Motor neuron (in vitro differentiated cells): Measurements from ENCODE around the gene EIF3F. TPM values are rescaled to one million over a fixed set of nuclear protein-coding genes. Genes with fewer than 3 reads are reported as not detected.

Experiments
- ATAC-seq, 8 experiments: fragments of 200-7000 bp; cut with Tn5 transposase; replicated peaks in 6 of 8; 2 replicates each; pipeline ENCODE4 v1.8.0; 2021; ENCODE audit warnings: mild to moderate bottlenecking in 8 of 8, moderate library complexity in 8 of 8
- H3K27ac ChIP-seq, 2 donors: fragments of 250-450 bp; sonication (Bioruptor Pico); 2 replicates each; pipeline ENCODE4 v1.9.0; 2021; ENCODE audit warnings: antibody characterized with exemption in 2 of 2, mild to moderate bottlenecking in 2 of 2, moderate library complexity in 1 of 2
- H3K4me1 ChIP-seq, 2 donors: fragments of 250-450 bp; sonication (Bioruptor Pico); replicated peaks in 1 of 2; 2 replicates each; pipeline ENCODE4 v1.6.1; 2021; ENCODE audit warnings: antibody characterized with exemption in 2 of 2, mild to moderate bottlenecking in 2 of 2, moderate library complexity in 1 of 2
- H3K4me3 ChIP-seq, 5 donors: fragments of 250-450 bp; sonication (Bioruptor Pico); 2 replicates each; pipeline ENCODE4 v1.9.0; 2021; ENCODE audit warnings: antibody characterized with exemption in 5 of 5, mild to moderate bottlenecking in 5 of 5, moderate library complexity in 4 of 5
- WGBS, 10 experiments: fragments of 450-650 bp; shearing (Covaris generic); methylation state at CpG; one replicate each; pipeline ENCODE4 v1.0.0; 2022; 5-methylcytosine and 5-hydroxymethylcytosine counted together
- in situ Hi-C, 9 experiments: fragments of 400-800 bp; cut with MboI; loops; one replicate each; pipeline ENCODE4 v1.15.0; 2021; ENCODE audit warnings: low sequenced_read_pairs in 9 of 9, low pct_unique_long_range_greater_than_20kb in 2 of 9; ENCODE audit not compliant: unreplicated experiment in 9 of 9
- total RNA-seq, 8 experiments: library from RNA; unstranded; fragments of 300-600 nt; gene quantifications; 2 replicates each; pipeline versions ENCODE4 v1.2.3 to v1.2.4, GENCODE V29; 2022

Gene EIF3F
- total RNA-seq, 8 experiments from 2014 or later: 212 to 457 (median 285) TPM

DNA sequence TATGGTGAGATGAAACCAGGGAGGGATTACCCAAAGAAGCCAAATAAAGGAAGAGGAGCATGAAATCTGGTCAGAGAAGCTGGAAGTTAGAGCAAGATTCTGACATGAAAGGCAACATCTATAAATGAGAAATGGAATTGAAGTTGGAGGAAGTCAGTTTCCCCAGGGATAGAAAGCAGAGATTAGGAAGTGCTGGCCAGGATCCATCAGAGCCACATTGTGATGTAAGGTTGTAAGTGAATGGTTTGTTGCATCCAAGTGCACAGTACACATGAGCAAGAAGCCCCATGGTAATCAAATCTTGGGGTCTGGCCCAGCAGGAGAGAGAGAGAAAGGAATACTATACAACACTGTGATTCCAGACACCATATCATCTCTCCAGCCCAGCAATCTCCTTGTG, 15.3 kb upstream of the EIF3F start:
- Histone ChIP-seq H3K4me1 (no peaks in the 10 kb centered on the region), H3K4me3 (no peak overlapping the region), H3K27ac (no peak overlapping the region)
- ATAC-seq: no peak
- in situ Hi-C loops: loop anchor here in 1 of 9 experiments (10.0 kb wide), 1 partner anchor 77 kb away; no protein-coding TSS in a partner anchor

DNA sequence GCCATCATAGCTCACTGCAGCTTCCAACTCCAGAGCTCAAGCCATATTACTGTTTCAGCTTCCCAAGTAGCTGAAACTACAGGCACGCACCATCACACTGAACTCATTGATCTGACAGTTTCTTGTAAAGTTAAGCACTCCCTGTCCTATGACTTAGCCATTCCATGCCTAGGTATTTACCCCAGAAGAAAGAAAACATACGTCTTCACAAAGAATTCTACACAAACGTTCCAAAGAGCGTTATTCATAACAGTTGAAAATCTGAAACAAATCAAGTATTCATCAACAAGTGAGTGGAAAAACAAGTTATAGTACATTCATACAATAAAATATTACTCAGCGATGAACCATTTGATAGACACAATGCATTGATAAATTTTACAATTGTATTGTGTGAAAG, 14.1 kb upstream of the EIF3F start:
- Histone ChIP-seq H3K27ac (no peak overlapping the region), H3K4me3 (no peak overlapping the region), H3K4me1 (no peaks in the 10 kb centered on the region)
- 48 to 96% (median 85%) methylated on average over 1 to 5 of the region's 5 CpGs for WGBS, 10 experiments
- ATAC-seq: no peak
- in situ Hi-C loops: loop anchor here in 1 of 9 experiments (10.0 kb wide), 1 partner anchor 78 kb away; no protein-coding TSS in a partner anchor

DNA sequence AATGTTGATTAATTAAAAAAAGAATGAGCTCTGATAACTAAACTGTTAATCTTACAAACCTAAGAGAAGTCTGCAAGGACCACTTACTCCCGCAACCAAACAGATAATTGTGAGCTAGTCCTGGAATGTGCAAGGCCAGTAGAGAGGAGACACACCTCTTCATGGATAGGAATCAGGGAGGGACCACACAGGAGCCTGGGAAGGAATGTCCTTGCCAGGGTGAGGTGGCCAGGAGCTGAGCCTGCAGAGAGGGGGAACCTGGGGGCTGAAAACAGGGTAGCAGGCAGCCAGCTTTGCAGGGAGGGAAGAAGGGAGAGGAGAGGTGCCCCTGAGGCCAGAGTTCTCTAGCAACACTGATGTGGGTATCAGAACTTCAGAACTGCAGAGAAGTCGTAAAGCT, 12.5 kb upstream of the EIF3F start:
- no peak overlapping the region for H3K4me3 ChIP-seq
- H3K4me1 ChIP-seq: no peaks in the 10 kb centered on the region
- WGBS, 10 experiments: 72 to 100% (median 100%) methylated on average over 1 to 2 of the region's 2 CpGs; no CpG with 5 or more reads in 1 of the 10 experiments
- ATAC-seq: peak in 2 of 8 experiments; percentile 34 to 44
- in situ Hi-C loops: loop anchor here in 2 of 9 experiments (10.0 to 25.0 kb wide), 2 partner anchors 80 to 887 kb away; partner anchors contain the start of gene RBMXL2 (in 1 of the 2)
- no peak overlapping the region for H3K27ac ChIP-seq

DNA sequence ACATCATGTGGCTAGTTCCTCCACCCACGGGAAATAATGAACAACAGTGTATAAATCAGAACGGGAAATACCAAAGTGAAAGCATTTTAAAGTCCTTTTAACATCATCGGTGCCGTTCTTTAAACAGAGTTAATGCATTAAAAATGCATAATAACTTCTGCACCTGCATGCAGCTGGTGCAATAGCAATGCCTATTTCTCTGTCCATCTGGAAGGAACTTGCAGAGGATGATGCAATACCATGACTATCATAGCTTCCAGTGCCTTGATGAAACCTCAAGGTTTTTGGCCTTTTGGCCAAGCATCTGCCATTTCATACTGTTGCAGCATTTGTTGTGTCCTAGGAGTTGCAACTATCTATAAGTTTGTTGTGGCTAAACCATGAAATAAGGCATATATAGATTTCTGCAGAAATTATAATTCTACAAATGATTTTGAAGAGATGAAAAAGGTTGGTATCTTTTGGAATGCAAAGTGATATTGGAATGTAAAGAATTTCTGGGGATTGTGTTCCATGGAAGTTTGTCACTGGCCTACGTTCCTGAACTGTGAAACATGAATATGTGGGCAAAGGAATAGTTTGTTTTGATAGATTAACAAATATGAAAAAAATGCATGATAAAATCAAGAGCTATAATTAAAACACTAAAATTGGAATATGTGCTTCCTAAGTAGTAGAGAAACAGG, 9.8 kb upstream of the EIF3F start:
- peak in 3 of 8 experiments; percentile 42 to 69 (median 61) for ATAC-seq
- no peaks in the 10 kb centered on the region for H3K4me1 ChIP-seq
- in situ Hi-C loops: loop anchor here in 2 of 9 experiments (10.0 to 25.0 kb wide), 2 partner anchors 83 to 890 kb away; partner anchors contain the start of gene RBMXL2 (in 1 of the 2)
- WGBS, 10 experiments: 0 to 91% (median 78%) methylated on average over 3 to 5 of the region's 5 CpGs
- no peak overlapping the region for H3K27ac ChIP-seq
- no peak overlapping the region for H3K4me3 ChIP-seq

DNA sequence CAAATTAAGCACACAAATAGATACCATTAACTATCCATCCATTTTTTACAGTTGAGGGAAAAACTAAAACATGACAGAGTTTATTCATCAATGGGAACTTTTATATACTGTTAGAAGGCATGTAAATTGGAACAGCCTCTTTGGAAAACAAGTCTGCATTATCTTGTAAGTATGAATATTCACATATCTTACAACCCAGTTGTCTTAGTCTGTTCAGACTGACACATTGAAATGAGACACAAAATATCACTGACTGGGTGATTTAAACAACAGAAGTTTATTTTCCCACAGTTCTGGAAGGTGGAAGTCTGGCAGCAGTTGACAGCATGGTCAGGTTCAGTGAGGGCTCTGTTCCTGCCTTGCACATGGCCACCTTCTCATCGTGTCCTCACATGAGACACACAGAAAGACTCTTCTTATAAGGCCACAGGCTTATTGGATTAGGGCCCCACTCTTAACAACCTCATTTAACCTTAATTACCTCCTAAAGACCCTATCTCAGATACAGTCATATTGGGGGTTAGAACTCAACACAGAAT, 5.4 kb upstream of the EIF3F start:
- WGBS, 10 experiments: 33 to 80% (median 67%) methylated on average over 1 of the region's 1 CpG; no CpG with 5 or more reads in 7 of the 10 experiments
- H3K4me1 ChIP-seq: peaks cover 0 to 2% of the 10 kb centered on the region in 2 donors
- no peak overlapping the region for H3K4me3 ChIP-seq
- in situ Hi-C loops: loop anchor here in 1 of 9 experiments (25.0 kb wide), 1 partner anchor 894 kb away; the partner anchor contains the start of gene RBMXL2
- H3K27ac ChIP-seq: no peak overlapping the region
- ATAC-seq: peak in 3 of 8 experiments; percentile 46 to 74 (median 60)

DNA sequence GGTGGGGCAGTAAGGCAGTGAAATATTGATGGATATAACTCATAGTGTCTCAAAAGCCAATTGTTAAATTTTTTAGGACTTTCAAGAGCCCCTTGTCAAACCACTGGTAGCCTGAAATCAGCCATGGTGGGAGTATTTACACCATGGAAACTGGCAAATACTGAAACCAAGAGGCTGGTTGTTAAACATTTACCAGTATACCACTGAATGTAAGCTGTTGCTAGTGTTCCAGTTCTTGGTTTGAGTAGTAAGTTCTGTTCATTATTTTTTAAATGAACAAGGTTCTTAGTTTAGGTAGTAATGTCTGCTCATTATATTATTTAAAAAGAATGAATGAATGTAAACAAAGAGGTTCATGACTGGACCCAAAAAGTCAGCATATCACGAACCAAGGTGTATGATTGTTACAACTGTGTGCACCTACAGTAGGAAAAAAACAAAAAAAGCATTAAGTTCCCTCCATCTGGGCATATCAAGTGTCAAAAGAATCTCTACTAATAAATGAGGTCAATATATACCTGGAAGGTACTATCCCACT, 4.5 kb upstream of the EIF3F start:
- 0 to 86% (median 43%) methylated on average over 1 of the region's 1 CpG; no CpG with 5 or more reads in 3 of the 10 experiments for WGBS, 10 experiments
- Histone ChIP-seq H3K4me3 (no peak overlapping the region), H3K27ac (no peak overlapping the region), H3K4me1 (peaks cover 0 to 2% of the 10 kb centered on the region in 2 donors)
- ATAC-seq: no peak
- in situ Hi-C loops: loop anchor here in 1 of 9 experiments (25.0 kb wide), 1 partner anchor 895 kb away; the partner anchor contains the start of gene RBMXL2

DNA sequence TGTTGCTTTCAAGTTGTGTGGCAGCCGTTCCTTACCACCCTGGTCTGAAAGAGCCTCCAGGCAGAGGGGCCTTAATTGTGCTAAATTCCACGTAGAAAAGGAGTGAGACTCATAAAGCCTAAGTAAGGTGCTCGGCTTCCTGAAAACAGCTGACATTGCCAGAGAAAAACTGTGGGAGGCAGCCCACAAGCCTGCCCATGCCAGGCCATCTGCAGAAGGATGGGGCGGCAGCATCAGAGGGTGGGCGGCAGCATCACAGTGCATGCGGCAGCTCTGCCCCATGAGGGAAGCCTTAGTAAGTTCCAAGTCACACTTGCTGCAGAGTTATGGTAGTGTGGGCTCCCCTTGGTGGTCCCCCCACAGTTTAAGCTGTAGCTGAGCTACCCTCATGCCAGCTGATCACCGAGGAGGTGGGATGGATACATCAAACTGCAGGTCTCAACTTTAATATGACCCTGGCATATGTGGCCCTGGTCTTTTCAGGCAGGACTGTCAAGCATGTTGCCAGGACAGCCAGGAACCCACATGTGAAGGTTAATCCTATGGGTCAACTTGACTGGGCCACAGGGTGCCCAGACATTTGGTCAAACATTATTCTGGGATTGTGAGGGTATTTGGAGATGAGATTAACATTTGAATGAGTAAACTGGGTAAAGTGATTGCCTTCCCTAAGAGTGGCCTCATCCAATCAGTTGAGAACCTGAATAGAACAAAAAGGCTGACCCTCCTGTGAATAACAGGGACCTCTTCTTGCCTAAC, 3.1 kb upstream of the EIF3F start:
- no peak overlapping the region for H3K27ac ChIP-seq
- in situ Hi-C loops: loop anchor here in 1 of 9 experiments (25.0 kb wide), 1 partner anchor 897 kb away; the partner anchor contains the start of gene RBMXL2
- WGBS, 10 experiments: 25 to 80% (median 53%) methylated on average over 1 to 7 of the region's 7 CpGs; no CpG with 5 or more reads in 2 of the 10 experiments

DNA sequence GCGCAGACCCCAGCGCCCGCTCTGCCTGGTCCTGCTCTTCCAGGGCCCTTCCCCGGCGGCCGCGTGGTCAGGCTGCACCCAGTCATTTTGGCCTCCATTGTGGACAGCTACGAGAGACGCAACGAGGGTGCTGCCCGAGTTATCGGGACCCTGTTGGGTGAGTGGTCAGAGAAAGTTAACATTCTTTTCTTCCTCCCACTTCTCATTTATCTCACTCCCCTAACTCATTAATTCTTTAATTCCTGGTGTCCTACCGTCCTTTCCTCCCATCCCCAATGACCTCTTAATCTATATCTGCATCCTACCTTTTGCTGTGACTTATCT, 385 bp downstream of the EIF3F start:
- Histone ChIP-seq H3K27ac (peak overlapping the region; percentile 82 to 95), H3K4me3 (peak overlapping the region; percentile 72 to 99 (median 89)), H3K4me1 (peaks cover 10 to 11% of the 10 kb centered on the region in 2 donors)
- peak in 7 of 8 experiments; percentile 21 to 56 (median 51) for ATAC-seq
- in situ Hi-C loops: loop anchor here in 2 of 9 experiments (5.0 to 25.0 kb wide), 2 partner anchors 95 to 900 kb away; partner anchors contain the start of gene RBMXL2 (in 1 of the 2)
- WGBS, 10 experiments: 0 to 8% (median 0%) methylated on average over 1 to 3 of the region's 13 CpGs; no CpG with 5 or more reads in 3 of the 10 experiments

More for the DNA sequence above, 3.1 kb upstream of the EIF3F start:
- ATAC-seq: no peak
- no peak overlapping the region for H3K4me3 ChIP-seq
- peaks cover 10 to 11% of the 10 kb centered on the region in 2 donors for H3K4me1 ChIP-seq

DNA sequence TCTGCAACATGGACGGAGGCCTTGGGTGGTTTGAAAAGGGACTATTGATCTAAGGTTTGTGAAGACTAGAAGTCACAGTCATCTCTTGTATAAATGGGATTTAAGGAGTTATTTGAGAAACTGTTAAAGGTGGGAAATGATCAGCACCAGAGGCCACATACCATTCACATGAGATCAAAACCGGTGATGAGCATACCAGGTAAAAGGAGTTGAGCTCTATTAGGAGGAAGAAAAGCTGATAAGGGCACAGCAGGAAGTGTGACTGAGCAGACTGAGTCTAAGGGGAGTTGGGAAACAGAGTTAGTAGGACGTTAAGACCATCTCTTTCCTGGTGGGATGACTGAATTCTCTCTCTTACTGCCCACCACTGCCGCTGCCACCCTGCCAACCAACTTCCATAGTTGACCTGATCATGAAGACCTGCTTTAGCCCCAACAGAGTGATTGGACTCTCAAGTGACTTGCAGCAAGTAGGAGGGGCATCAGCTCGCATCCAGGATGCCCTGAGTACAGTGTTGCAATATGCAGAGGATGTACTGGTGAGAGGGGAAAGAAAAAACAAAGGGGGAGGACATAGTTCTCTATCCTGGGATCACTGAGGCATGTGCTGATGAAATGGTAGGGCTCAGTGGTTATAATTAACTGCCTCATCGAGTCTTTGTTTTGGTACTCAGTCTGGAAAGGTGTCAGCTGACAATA, 7.6 kb downstream of the EIF3F start:
- H3K4me1 ChIP-seq: no peaks in the 10 kb centered on the region
- in situ Hi-C loops: loop anchor here in 1 of 9 experiments (25.0 kb wide), 1 partner anchor 907 kb away; the partner anchor contains the start of gene RBMXL2
- ATAC-seq: no peak
- H3K27ac ChIP-seq: no peak overlapping the region
- H3K4me3 ChIP-seq: no peak overlapping the region
- WGBS, 10 experiments: 85 to 100% (median 91%) methylated on average over 1 to 5 of the region's 6 CpGs; no CpG with 5 or more reads in 3 of the 10 experiments

DNA sequence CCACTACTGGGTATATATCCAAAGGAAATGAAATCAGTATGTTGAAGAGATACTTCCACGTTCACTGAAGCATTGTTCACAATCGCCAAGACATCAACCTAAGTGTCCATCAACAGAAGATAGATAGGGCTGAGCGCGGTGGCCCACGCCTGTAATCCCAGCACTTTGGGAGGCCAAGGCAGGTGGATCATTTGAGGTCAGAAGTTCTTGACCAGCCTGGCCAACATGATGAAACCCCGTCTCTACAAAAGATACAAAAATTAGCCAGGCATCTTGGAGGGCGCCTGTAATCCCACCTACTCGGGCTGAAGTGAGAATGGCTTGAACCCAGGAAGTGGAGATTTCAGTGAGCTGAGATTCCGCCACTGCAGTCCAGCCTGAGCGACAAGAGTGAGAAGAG, 12.7 kb downstream of the EIF3F start:
- Histone ChIP-seq H3K4me1 (no peaks in the 10 kb centered on the region), H3K4me3 (no peak overlapping the region), H3K27ac (no peak overlapping the region)
- ATAC-seq: no peak
- in situ Hi-C loops: loop anchor here in 4 of 9 experiments (10.0 to 25.0 kb wide), 4 partner anchors 95 to 912 kb away; partner anchors contain the start of gene RBMXL2 (in 1 of the 4)
- WGBS, 10 experiments: 73 to 100% (median 88%) methylated on average over 1 to 8 of the region's 10 CpGs; no CpG with 5 or more reads in 1 of the 10 experiments

DNA sequence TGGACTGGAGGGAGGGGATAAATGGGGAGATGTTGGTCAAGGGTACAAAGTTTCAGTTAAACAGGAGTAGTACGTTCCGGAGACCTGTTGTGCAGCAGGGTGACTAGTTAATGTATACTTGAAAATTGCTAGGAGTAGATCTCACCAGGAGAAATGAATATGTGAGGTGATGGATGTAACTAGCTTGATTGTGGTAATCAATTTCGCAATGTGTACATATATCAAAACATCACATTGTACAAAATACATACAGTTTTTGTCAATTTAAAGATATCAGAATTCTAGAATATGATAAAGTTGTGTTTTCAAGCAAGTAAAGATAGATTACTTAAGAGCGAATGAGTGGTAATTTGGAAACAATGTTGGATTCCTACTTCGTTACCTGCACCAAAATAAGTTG, 13.3 kb downstream of the EIF3F start:
- in situ Hi-C loops: loop anchor here in 4 of 9 experiments (10.0 to 25.0 kb wide), 3 partner anchors 94 to 562 kb away; no protein-coding TSS in a partner anchor

DNA sequence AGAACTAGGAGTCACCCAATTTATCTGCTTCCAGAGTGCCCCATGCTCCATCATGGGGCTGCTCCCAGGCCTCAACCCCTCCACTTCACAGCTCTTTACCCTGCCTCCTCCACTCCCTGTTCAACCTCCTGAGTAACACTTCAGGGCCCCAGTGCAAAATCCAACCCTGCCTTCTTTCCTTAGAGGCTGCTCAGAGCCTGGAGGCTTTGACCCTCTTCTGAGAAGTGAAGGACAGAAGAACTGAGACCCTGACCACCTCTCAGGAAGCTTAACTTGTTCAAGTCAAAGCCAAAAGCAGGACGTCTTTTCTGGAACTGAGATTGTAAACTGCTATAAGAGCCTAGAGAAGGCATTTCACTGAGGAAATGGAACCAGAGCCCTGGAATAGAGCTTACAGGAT, 15.5 kb downstream of the EIF3F start:
- ATAC-seq: no peak
- H3K27ac ChIP-seq: no peak overlapping the region
- no peak overlapping the region for H3K4me3 ChIP-seq
- H3K4me1 ChIP-seq: no peaks in the 10 kb centered on the region
- 0 to 100% (median 65%) methylated on average over 1 of the region's 1 CpG; no CpG with 5 or more reads in 4 of the 10 experiments for WGBS, 10 experiments
- in situ Hi-C loops: loop anchor here in 4 of 9 experiments (10.0 to 25.0 kb wide), 3 partner anchors 92 to 560 kb away; no protein-coding TSS in a partner anchor

More for the DNA sequence above, 13.3 kb downstream of the EIF3F start:
- WGBS, 10 experiments: 30 to 98% (median 86%) methylated on average over 2 to 5 of the region's 5 CpGs
- Histone ChIP-seq H3K4me3 (no peak overlapping the region), H3K4me1 (no peaks in the 10 kb centered on the region), H3K27ac (no peak overlapping the region)
- no peak for ATAC-seq
